OCI-LY1 (cell line): Measurements from ENCODE around the gene FBXL17.
A peak's percentile ranks its signal among the peaks of the same experiment; 100 is the strongest.

Experiments used
- H2AFZ ChIP-seq: fragments of 200-600 bp; sonication (generic), shearing (Covaris generic); 2 replicates; pipeline ENCODE4 v1.6.0; 2014; ENCODE audit warnings: antibody characterized with exemption, mild to moderate bottlenecking, low read length
- H3F3A ChIP-seq: fragments of 200-600 bp; sonication (generic), shearing (Covaris generic); 2 replicates; pipeline ENCODE4 v1.6.0; 2014; ENCODE audit warnings: mild to moderate bottlenecking, antibody characterized with exemption, low read length, moderate library complexity; ENCODE audit not compliant: insufficient read depth
- H3K27ac ChIP-seq: fragments of 200-600 bp; sonication (generic); 2 replicates; pipeline ENCODE4 v1.5.1; 2014; ENCODE audit warnings: low read length, mixed run types, mild to moderate bottlenecking, low read depth; ENCODE audit not compliant: poor library complexity, severe bottlenecking
- H3K27me3 ChIP-seq: fragments of 200-600 bp; sonication (generic); 2 replicates; pipeline ENCODE4 v1.6.0; 2014; ENCODE audit warnings: antibody characterized with exemption, mild to moderate bottlenecking, low read length, moderate library complexity; ENCODE audit not compliant: insufficient read depth
- H3K36me3 ChIP-seq: fragments of 200-600 bp; sonication (generic); 2 replicates; pipeline ENCODE4 v1.6.1; 2014; ENCODE audit warnings: mild to moderate bottlenecking, antibody characterized with exemption, low read length, moderate library complexity, mixed read lengths; ENCODE audit not compliant: insufficient read depth
- H3K4me1 ChIP-seq: fragments of 200-600 bp; sonication (generic); 2 replicates; pipeline ENCODE4 v1.5.1; 2014; ENCODE audit warnings: mild to moderate bottlenecking, low read length, moderate library complexity; ENCODE audit not compliant: insufficient read depth, severe bottlenecking
- H3K4me2 ChIP-seq: fragments of 200-600 bp; sonication (generic), shearing (Covaris generic); 2 replicates; pipeline ENCODE4 v1.6.1; 2014; ENCODE audit warnings: low read length
- H3K4me3 ChIP-seq: fragments of 200-600 bp; sonication (generic); 2 replicates; pipeline ENCODE4 v1.5.1; 2014; ENCODE audit warnings: low read length, low read depth, mild to moderate bottlenecking, mixed read lengths; ENCODE audit not compliant: poor library complexity, severe bottlenecking
- H3K79me2 ChIP-seq: fragments of 200-600 bp; shearing (Covaris generic); 2 replicates; pipeline ENCODE4 v1.6.1; 2016; ENCODE audit warnings: mixed run types, low read length, mixed read lengths; ENCODE audit not compliant: insufficient read depth
- H3K9ac ChIP-seq: fragments of 200-600 bp; sonication (generic), shearing (Covaris generic); 2 replicates; pipeline ENCODE4 v1.6.1; 2014; ENCODE audit warnings: mild to moderate bottlenecking, low read length, mixed read lengths
- H3K9me2 ChIP-seq: fragments of 200-600 bp; sonication (generic), shearing (Covaris generic); 2 replicates; pipeline ENCODE4 v1.6.1; 2014; ENCODE audit warnings: low read depth, mild to moderate bottlenecking, low read length, mixed read lengths
- H3K9me3 ChIP-seq: fragments of 200-600 bp; shearing (Covaris generic); 2 replicates; pipeline ENCODE4 v1.6.1; 2014; ENCODE audit warnings: low read length, mixed read lengths
- H4K20me1 ChIP-seq: fragments of 200-600 bp; sonication (generic), shearing (Covaris generic); 2 replicates; pipeline ENCODE4 v1.6.0; 2016; ENCODE audit warnings: mild to moderate bottlenecking, low read length; ENCODE audit not compliant: insufficient read depth
- CTCF ChIP-seq: fragments of 200-600 bp; sonication (generic), shearing (Covaris generic); IDR thresholded peaks from 2 replicates; pipeline ENCODE4 v1.5.1; 2017; ENCODE audit warnings: mild to moderate bottlenecking, antibody characterized with exemption, low read length, moderate library complexity, mixed read lengths
- EZH2 ChIP-seq: fragments of 200-600 bp; sonication (generic), shearing (Covaris generic); IDR thresholded peaks from 2 replicates; pipeline ENCODE4 v1.8.0; 2017; ENCODE audit warnings: borderline replicate concordance, mixed run types, mild to moderate bottlenecking, antibody characterized with exemption, low read length, moderate library complexity, mixed read lengths

The FBXL17 gene

GRCh38 chr5:108148715-108149139 lies 233.2 kb downstream of the FBXL17 start:
- Histone ChIP-seq H3K9me3 (0 out of 2 replicates have a peak, but pooled peaks cover 2% of the 10 kb centered on the region), H3K79me2 (no peaks in the 10 kb centered on the region), H3F3A (no peaks in the 10 kb centered on the region), H3K9ac (no peak overlapping the region), H3K4me2 (no peak overlapping the region), H3K27ac (no peak overlapping the region), H2AFZ (no peak overlapping the region), H4K20me1 (no peaks in the 10 kb centered on the region), H3K36me3 (no peaks in the 10 kb centered on the region), H3K27me3 (no peaks in the 10 kb centered on the region), H3K4me3 (no peak overlapping the region), H3K4me1 (no peaks in the 10 kb centered on the region), H3K9me2 (no peaks in the 10 kb centered on the region)
- peak; percentile 72 for TF ChIP-seq CTCF
- no peak for TF ChIP-seq EZH2

GRCh38 chr5:108146222-108146621 lies 235.7 kb downstream of the FBXL17 start:
- Histone ChIP-seq H3K4me3 (no peak overlapping the region), H3K9me3 (no peaks in the 10 kb centered on the region), H3K36me3 (no peaks in the 10 kb centered on the region), H3K4me2 (no peak overlapping the region), H3K27ac (no peak overlapping the region), H3F3A (no peaks in the 10 kb centered on the region), H3K4me1 (no peaks in the 10 kb centered on the region), H3K79me2 (no peaks in the 10 kb centered on the region), H3K9ac (no peak overlapping the region), H4K20me1 (no peaks in the 10 kb centered on the region), H3K9me2 (no peaks in the 10 kb centered on the region), H2AFZ (no peak overlapping the region), H3K27me3 (no peaks in the 10 kb centered on the region)
- TF ChIP-seq EZH2 (no peak), CTCF (no peak)

GRCh38 chr5:108145351-108145750 lies 236.5 kb downstream of the FBXL17 start:
- no peak overlapping the region for H2AFZ ChIP-seq
- no peaks in the 10 kb centered on the region for H3K36me3 ChIP-seq
- no peak for TF ChIP-seq CTCF

More at GRCh38 chr5:108145351-108145750, 236.5 kb downstream of the FBXL17 start:
- Histone ChIP-seq H3K27ac (no peak overlapping the region), H3K27me3 (no peaks in the 10 kb centered on the region), H3F3A (no peaks in the 10 kb centered on the region), H4K20me1 (no peaks in the 10 kb centered on the region), H3K4me3 (no peak overlapping the region), H3K9me2 (no peaks in the 10 kb centered on the region), H3K9ac (no peak overlapping the region), H3K9me3 (no peaks in the 10 kb centered on the region), H3K4me2 (no peak overlapping the region), H3K79me2 (no peaks in the 10 kb centered on the region), H3K4me1 (no peaks in the 10 kb centered on the region)
